H1 (cell line): Measurements from ENCODE around the gene BTBD9. TPM values are rescaled to one million over a fixed set of nuclear protein-coding genes. Genes with fewer than 3 reads are reported as not detected.

Experiments used
- BACH1 ChIP-seq: IDR thresholded peaks from 2 replicates; pipeline ENCODE4 v1.6.1; 2012; ENCODE audit warnings: low read length, improper control_type of control experiment
- CREB1 ChIP-seq: IDR thresholded peaks from 2 replicates; pipeline ENCODE4 v1.6.1; 2012; ENCODE audit warnings: inconsistent platforms
- CTCF ChIP-seq, 3 experiments: IDR thresholded peaks; 1 replicate in 2 of 3; 2 replicates in 1 of 3; pipeline versions ENCODE4 v1.5.1 to v1.6.1; 2011; ENCODE audit warnings: low read length in 3 of 3, mild to moderate bottlenecking in 3 of 3, inconsistent platforms in 2 of 3, low read depth in 1 of 3, moderate library complexity in 1 of 3; ENCODE audit not compliant: insufficient read depth in 1 of 3; ENCODE audit errors: control extremely low read depth in 1 of 3
- POLR2AphosphoS5 ChIP-seq: IDR thresholded peaks from 2 replicates; pipeline ENCODE4 v1.6.1; 2011; ENCODE audit warnings: low read depth, low read length
- SP4 ChIP-seq: IDR thresholded peaks from 2 replicates; pipeline ENCODE4 v1.6.1; 2012; ENCODE audit warnings: low read length, inconsistent platforms
- polyA plus RNA-seq, 7 experiments: library from polyadenylated mRNA; depleted of rRNA in 3 of 7; stranded (reverse) in 5 of 7; unstranded in 2 of 7; fragments of >200 nt in 5 of 7; fragments of 200-250 nt in 2 of 7; gene quantifications; 1 replicate in 5 of 7; 2 replicates in 1 of 7; 4 replicates in 1 of 7; pipeline versions ENCODE4 v1.2.1 to v1.2.3, GENCODE V29; 2011 to 2013; ENCODE audit warnings: missing spikeins in 2 of 7, mixed read lengths in 2 of 7
- total RNA-seq: library from RNA; stranded (reverse); fragmentation: NEBNext Ultra II Directional; extraction: Animal tissue kit (Norgen Biotek cat#: 25700); gene quantifications from 2 replicates; pipeline ENCODE4 v1.2.1, GENCODE V29; 2021

Gene BTBD9
- total and polyA plus RNA-seq, 2 of the 8 experiments (the other 6 are each of a cell fraction or from before 2014, with no cell fraction given) = 0.92 to 4.1 TPM

- TF ChIP-seq CTCF (IDR thresholded peaks at IDR 0.05; ENCODE audit: control extremely low read depth in 1 of 3, insufficient read depth in 1 of 3, low read depth in 1 of 3, low read length in 3 of 3) (no peak), POLR2AphosphoS5 (no peak), CREB1 (no peak), SP4 (no peak), BACH1 (no peak)
Observed at GRCh38 chr6:38644951-38645350, 5.2 kb upstream of the BTBD9 start (continued).
